Germinal center (tissue), 1 donor: ENCODE data around the gene ATP6V1G1.
"Not testable (repeated sequence)": the region's sequence is repeated elsewhere in the genome, so short reads cannot be mapped to it uniquely, and the experiment has no call there.

Source experiments
- DNase-seq: peaks from one replicate; pipeline ENCODE4 v3.0.0; 2012; ENCODE audit warnings: mixed read lengths, low spot score

ATP6V1G1 gene

DNA sequence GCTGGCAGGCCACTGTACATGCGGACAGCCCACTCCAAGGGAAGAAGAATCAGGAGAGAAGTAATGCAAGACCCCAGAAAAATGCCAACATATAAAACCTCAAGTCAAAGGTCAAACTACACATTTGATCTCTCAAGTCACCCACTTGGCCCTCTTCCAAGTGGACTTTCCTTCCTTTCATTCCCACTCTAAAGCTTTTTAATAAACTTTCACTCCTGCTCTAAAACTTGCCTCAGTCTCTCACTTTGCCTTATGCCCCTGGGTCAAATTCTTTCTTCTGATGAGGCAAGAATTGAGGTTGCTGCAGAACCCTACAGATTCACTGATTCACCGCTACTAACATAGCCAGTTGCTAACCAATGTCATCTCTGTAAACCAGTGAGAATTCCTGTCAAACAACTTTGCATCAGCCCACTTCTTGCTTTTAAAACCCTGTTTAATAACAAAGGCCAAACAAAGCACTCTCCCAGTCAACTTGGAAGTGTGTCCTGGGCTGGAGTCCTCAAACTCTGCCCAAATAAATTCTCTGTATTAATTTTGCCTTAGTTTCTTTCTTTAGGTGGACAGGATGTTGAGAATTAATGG lies 6.9 kb upstream of the ATP6V1G1 start:
- no peak for DNase-seq

DNA sequence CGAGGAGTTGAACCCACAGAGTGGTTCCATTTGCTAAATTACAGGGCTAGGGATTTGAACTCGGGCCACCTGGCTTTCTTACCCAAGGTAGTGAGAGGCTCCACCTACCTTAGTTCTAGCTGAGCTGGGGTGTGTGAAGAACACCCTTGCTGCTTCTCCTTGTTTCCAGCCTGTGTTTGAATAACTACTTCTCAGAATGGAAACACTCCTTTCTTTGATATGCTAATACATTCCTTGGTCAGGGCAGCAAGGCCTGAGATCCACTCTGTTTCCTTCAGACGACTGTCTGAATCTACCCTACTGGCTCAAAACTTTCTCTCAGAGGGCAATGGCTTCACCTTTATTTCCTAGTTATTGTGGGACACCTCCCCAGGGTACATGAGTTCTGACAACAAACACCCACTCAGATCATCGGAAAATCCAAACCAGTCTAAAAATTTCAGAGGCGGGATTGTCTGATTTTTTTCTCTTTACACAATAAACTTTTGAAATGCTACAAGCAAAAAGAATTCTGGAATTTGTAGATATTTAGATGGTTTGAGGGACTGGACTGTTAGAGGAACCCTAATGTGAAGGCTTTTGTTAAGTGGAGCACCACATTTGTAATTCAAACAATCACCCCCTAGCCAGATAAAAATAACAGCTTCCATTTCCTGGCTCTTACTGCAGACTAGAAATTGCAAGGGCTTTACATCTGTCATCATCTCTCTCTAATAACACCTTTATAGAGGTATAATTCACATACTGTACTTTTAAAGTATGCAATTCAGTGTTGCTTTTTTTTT lies 4.0 kb upstream of the ATP6V1G1 start:
- no peak for DNase-seq

DNA sequence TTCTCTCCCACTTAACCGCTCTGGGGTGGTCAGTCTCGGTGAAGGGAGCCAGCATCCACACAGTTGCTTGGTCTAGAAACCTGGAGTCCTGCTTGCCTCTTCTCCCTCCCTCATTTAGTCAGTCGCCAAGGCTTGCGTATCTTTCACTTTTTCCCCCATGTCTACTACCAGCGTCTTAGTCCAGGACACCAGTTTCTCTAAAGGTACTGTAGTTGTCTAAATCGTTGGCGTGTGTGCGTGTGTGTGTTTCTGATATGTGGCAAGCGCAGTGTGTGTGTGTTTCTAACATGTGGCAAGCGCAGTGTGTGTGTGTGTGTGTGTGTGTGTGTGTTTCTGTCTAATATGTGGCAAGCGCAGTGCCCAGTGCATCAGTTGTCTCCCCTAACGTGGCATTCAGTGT lies 641 bp downstream of the ATP6V1G1 start:
- DNase-seq, result no peak

DNA sequence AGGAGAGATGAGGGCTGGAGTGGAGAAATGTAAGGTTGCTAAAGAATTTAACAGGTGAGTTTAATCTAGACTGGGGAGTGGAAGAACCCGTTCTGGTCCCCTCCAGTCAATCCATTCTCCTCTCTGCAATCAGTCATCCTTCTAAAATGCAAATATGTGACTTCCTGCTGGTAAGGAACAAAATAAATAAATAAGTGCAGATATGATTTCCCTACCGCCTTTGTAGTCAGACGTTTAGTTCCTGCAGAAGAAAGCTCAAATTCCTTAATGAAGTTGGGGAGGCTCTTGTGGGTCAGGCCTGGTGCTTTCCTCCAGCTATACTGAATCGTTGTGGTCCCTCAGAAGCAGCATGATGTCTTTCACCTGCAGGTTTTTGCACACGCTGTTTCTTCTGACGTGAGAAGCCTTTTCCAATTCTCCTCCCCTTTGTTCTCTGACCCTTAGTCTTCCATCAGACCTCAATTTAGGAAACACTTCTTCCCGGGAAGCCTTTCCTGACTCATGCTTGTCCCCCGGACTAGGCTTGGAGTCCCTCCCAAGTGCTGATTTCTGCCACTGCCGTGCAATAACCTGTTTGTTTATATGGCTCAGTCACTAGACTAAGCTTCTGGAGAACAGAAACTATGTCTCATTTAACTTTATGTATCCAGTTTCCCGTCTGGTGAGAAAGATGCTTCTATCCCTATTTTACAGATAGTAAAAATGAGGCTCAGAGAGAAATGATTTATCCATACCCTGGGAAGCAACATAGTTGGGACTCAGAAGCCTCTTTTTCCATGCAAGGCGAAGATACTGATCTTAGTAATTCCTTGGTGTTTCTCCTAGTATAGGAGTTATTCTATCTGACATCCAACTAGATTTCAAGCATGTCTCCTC lies 1.3 kb downstream of the ATP6V1G1 start:
- DNase-seq, result peak; percentile 50

DNA sequence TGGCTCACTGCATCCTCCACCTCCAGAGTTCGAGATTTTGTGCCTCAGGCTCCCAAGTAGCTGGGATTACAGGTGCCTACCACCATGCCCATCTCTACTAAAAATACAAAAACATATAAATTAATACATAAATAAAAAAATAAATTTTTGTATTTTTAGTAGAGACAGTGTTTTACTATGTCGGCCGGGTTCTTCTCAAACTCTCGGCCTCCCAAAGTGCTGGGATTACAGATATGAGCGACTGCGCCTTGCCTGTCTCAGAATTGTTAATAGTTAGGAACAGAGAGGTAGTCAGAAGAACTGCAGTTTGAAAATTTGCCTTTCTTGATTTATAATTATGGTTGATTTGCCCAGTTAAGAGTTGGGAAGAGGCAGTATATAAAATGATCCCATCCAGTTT lies 2.8 kb downstream of the ATP6V1G1 start:
- no peak for DNase-seq

DNA sequence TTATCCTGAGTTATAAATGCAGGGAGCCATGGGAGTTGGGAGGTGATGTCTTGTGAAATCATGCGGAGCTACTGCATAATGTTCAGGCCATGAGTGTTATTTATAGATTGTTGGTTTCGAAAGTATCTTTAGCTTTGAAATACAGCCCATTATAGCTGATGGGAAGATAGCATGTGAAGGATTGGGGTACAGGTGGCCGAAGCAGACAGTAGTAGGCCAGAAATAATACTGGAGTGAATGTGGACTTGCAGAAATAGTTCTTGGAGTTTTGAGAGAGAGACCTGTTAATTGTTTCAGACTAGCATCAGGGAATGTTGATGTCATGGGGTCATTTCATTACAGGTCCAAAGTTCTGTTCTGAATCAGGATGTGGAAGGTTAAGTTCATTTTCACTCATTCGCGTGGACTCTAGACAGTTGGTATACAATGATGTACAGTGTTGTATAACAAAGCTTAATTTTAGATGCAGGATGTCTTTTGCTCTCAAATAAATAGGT lies 3.8 kb downstream of the ATP6V1G1 start:
- DNase-seq, result peak; percentile 40

DNA sequence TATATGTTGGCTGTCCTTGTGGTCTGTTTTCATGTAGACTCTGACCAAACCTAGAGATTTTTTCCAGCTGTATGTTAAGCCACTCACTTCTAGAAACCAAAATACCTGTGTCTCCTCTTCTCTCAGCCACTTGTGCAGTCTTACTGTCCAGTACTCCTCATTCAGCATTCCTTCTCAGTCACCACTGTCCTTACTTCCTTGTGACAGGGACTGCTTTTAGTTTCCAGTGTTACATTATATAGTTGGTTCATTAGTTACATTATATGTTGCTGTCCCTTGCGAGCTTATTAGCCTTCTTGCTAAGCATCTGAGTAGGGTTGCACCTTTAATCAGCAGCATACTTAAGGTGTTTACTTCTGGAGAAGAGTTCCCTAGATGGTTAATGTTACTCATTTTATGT lies 4.3 kb downstream of the ATP6V1G1 start:
- DNase-seq, result no peak

DNA sequence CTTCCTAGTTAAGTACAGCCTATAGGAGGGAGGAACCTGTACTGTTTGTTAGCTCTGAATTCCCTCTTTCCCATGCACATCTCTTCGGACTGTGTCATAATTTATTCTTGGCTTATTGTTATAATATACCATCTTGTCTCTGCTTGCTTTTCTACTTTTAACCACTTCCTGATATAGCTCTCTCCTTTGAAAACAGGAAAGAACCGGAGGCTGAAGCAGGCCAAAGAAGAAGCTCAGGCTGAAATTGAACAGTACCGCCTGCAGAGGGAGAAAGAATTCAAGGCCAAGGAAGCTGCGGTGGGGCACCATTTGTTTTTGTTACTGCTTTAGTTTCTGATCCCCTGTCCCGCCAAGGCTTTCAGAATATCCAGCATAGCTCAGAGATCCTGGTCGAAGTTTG lies 4.8 kb downstream of the ATP6V1G1 start:
- peak; percentile 41 for DNase-seq

DNA sequence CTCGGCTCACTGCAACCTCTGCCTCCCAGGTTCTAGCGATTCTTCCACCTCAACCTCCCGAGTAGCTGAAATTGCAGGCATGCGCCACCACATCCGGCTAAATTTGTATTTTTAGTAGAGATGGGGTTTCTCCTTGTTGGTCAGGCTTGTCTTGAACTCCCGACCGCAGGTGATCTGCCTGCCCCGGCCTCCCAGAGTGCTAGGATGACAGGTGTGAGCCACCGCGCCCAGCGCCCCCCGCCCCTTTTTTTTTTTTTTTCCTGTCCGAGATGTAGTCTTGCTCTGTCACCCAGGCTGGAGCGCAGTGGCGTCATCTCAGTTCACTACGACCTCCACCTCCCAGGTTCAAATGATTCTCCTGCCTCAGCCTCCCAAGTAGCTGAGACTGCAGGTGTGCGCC lies 6.6 kb downstream of the ATP6V1G1 start:
- no peak for DNase-seq

DNA sequence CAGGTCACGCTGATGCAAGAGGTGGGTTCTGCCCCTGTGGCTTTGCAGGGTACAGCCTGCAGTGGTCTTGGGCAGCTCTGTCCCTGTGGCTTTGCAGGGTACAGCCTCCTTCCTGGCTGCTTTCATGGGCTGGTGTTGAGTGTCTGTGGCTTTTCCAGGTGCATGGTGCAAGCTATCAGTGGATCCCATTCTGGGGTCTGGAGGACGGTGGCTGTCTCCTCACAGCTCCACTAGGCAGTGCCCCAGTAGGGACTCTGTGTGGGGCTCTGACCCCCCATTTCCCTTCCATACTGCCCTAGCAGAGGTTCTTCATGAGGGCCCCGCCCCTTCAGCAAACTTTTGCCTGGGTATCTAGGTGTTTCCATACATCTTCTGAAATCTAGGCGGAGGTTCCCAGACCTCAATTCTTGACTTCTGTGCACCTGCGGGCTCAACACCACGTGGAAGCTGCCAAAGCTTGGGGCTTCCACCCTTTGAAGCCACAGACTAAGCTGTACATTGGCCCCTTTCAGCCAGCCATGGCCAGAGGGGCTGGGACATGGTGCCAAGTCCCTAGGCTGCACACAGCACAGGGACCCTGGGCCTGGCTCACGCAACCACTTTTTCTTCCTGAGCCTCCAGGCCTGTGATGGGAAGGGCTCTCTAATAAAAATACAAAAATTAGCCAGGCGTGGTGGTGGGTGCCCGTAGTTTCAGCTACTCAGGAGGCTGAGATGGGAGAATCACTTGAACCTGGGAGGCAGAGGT lies 13.1 kb downstream of the ATP6V1G1 start:
- DNase-seq, result not testable (repeated sequence)

DNA sequence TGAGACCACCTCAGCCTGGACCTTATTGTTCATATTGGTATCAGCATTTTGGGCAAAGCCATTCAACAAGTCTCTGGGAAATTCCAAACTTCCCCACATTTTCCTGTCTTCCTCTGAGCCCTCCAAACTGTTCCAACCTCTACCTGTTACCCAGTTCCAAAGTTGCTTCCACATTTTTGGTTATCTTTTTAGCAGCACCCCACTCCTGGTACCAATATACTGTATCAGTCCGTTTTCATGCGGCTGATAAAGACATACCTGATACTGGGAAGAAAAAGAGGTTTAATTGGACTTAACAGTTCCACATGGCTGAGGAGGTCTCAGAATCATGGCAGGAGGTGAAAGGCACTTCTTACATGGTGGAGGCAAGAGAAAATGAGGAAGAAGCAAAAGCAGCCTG lies 14.2 kb downstream of the ATP6V1G1 start:
- not testable (repeated sequence) for DNase-seq

DNA sequence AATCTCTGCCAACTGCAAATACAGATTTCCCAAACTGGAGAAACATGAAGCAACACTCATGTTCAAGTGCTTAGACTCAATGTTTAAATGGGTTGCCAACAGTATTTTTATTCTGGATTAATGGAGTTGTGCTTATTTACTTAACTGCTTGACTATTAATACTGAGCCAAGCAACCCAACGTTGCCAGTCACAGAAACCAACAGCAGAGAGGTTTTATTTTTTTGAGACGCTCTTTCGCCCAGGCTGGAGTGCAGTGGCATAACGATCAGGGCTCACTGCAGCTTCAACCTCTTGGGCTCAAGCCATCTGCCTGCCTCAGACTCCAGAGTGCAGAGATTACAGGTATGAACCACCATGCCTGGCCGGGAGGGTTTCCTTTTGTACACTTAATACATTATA lies 15.1 kb downstream of the ATP6V1G1 start:
- DNase-seq, result no peak

DNA sequence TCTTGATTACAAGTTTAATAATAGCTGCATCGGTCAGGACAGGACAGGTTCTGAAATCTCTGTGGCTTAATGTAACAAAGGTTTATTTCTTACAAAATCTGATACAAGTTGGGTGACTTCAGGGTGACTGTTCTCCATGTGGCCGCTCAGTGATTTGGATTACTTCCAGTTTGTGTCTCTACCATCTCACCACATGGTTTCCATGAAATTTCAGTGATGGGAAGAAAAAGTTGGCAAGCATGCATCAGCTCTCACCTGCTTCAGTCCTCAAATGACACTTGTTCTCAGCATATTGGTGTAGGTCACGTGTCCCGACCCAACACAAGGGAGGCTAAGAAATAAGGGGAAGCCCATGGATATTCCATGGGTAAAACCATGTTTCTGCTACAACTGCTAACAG lies 15.7 kb downstream of the ATP6V1G1 start:
- no peak for DNase-seq

DNA sequence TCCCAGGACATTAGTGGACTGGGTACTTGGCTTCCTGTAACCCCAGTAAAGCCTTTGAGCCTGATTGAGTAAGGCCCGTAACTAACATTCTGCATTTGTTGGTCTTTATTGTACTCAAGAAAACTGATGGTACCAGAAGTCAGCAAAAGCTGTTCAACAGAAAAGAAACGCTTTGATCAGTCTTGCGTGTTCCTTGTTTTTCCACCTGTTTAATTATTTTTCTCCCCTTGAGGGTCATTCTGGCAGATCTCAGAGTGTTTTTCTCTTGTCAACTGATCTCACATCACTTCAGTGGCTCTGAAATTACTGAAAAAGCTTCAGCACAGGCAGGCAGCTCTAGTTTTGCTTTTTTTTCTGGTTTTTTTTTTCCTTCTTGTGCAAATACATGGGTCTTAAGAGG lies 17.4 kb downstream of the ATP6V1G1 start:
- DNase-seq, result no peak

DNA sequence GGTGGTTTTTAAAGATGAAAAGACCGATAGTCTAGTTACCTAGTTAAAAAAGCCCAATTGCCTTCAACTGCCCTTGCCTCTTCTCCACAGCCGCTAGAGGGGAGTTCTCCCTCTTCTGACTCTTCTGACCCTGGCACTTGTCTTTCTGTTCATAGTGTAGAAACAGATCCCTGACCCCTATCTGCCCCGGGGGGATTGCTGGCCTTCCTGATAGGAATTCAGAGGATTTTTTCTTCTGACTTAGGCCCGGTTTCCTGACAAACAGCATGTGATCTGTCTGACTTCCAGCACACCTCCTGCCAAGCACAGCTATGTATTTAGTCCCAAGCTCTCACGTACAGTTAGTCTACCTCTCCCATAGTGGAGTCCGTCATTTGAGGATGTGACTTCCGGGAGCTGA lies 18.5 kb downstream of the ATP6V1G1 start:
- DNase-seq, result no peak

DNA sequence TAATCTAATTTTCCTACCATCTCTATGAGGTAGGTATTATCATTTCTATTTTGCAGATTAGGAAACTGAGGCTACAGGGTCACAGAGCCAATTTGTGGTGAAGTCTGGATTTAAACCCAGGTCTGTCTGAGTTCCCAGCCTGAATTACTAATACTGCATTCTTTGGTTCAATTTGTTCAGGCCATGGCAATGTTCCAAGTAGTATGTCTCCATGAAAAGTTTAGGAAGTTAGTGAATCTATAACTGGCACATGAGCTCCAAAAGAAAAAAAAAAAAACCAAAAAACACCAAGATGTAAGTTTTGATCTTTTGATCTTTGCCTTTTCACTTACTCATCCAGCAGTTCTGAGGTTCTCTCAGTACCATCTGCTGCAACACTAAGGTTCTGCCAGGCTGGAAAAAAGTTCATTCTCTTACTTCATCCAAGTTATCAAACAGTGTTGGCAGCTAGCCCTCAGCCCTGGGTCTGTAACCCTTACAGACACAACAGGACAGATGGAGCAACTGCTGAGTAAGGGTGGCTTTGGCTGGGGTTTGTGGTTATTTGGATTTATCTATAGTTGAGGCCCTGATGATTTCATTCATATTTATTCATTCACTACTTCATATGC lies 19.1 kb downstream of the ATP6V1G1 start:
- DNase-seq, result no peak

DNA sequence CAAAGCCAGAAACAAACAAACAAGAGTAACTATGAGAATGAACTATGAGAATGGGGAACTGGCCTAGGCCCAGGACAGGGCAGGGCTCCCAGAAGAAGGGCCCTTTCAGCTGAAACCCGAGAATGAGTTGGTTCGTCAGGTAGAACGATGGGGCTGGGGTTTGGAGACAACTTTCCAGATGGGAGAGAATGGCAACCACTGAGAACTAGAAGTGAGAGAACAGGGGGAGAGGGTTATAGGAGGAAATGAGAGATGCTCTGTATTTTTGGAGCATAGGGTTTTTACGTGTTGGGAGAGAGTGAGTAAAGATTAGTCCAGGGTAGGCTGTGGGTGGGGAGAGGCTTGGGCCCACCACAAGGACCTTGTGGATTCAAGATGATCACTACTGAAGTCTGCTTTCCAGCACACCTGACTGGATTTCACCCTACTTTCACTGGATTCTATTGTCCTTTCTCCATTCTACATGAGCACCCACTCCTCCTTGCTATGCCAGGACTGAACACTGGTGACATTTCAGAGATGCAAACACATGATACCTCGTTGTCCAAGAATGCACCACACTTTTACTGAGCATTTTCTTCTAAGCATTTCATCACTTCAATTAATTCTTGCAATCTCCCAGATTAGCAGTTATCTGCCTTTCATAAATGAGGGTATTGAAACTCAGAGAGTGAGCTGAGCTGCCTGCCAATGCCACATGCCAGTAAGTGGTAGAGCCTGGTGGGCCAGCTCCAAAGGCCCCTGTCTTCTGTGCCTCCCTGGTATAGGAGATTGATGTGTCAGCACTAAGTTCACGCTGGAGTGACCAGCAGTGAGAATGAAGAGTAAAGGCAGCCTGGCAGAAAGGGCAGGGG lies 20.3 kb downstream of the ATP6V1G1 start:
- no peak for DNase-seq

DNA sequence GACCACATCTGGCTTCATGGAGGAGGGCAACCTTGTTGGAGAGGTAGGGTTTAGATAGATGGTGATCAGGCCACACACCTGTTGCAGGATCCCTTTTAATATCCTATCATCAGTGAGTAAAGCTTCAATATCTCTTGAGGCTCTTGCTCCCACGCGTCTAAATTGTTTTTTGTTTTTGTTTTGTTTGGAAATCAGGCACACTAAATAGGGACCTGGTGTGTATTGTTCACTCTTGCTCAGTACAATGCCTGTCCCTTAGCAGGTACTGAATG lies 20.9 kb downstream of the ATP6V1G1 start:
- DNase-seq, result no peak

DNA sequence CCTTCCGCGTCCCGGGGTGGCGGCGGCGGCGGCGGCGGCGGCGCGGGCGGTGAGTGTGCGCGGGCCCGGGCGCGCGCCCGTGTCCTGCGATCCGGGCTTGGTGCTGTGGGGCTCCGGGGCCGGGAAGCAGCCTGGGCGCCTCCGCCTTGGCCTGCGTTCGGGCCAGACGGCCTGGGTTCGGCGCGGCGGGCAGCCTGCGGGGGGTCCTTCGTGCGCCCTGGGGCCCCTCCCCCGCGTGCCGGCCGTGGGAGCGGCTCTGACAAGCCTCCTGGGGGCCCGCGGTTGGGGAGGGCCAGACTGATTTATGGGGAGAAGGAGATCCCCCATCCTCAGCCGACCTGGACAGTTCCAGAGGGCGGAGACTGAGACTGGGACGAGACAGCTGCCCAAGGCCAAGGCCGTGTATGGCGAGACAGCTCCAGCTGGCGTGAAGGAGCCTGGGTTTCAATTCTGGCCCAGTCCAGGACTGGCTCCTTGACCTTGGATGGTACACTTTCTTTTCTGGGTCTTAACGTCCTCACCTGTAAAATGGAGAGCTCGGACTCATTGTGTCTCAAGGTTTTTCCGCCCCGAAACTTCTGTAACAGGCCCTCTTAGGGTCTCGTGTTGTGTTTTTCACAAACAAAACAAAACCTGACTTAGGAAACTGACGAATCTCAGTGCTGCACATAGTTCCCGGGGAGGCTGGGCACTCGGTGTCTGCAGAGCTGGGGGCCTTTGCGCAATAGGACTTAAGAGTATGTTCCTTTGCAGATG lies 24.1 kb downstream of the ATP6V1G1 start:
- peak; percentile 64 for DNase-seq

DNA sequence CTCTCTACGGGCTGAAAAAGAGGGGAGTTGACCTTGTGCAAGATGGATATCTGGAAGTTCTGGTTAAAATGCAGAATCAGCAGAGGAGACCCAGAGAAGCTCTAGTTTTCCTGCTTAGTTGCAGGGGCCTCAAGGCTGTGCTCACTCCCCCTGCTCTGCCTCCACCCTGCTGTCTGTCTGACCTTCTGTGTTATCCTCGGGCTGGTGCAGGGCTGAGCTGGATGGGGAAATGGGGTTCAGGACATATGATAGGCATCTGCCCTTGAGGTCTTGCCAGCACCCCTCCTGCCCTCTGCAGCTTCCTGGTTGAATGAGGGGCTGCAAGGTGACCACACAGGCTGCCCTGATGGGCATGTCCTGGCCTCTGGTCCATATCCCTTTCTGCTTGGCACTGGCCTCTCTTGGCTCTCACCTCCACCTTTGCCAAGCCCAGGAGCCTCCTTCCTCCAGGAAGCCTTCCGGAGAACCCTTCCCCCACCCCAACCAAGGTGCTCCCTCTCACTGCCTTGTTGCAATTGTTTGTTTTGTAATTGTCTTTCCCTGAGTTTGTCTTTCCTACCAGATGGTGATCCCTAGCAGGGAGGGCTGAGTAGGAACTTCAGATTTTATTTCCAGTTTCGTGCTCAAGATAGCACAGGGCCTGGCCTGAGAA lies 24.8 kb downstream of the ATP6V1G1 start:
- DNase-seq, result no peak
